GM21447 (cell line): ENCODE measurements around the gene NHS.

Experiments used
- ATAC-seq: cut with Tn5 transposase; IDR thresholded peaks from one replicate; pipeline ENCODE4 v1.9.1; 2021; ENCODE audit not compliant: unreplicated experiment

The NHS gene

GRCh38 chrX:17616936-17617335, 241.9 kb downstream of the NHS start:
- ATAC-seq, result no peak

GRCh38 chrX:17617806-17618205, 242.8 kb downstream of the NHS start:
- ATAC-seq, result no peak

GRCh38 chrX:17621566-17622270, 246.7 kb downstream of the NHS start:
- no peak for ATAC-seq

GRCh38 chrX:17622331-17622730, 247.3 kb downstream of the NHS start:
- no peak for ATAC-seq

- ATAC-seq, result no peak
Observed at GRCh38 chrX:17623750-17624149, 248.8 kb downstream of the NHS start.

GRCh38 chrX:17627026-17627425, 252.0 kb downstream of the NHS start:
- ATAC-seq, result no peak

- ATAC-seq, result no peak
Observed at GRCh38 chrX:17628976-17629375, 254.0 kb downstream of the NHS start.

GRCh38 chrX:17629519-17629918, 254.5 kb downstream of the NHS start:
- no peak for ATAC-seq

GRCh38 chrX:17631647-17632046, 256.6 kb downstream of the NHS start:
- ATAC-seq, result no peak

GRCh38 chrX:17632942-17633341, 257.9 kb downstream of the NHS start:
- ATAC-seq, result no peak

GRCh38 chrX:17633546-17633945, 258.5 kb downstream of the NHS start:
- ATAC-seq, result no peak

GRCh38 chrX:17634542-17635207, 259.7 kb downstream of the NHS start:
- no peak for ATAC-seq

GRCh38 chrX:17635231-17635630, 260.2 kb downstream of the NHS start:
- no peak for ATAC-seq

GRCh38 chrX:17637235-17637634, 262.2 kb downstream of the NHS start:
- ATAC-seq, result no peak

- no peak for ATAC-seq
Observed at GRCh38 chrX:17638731-17639130, 263.7 kb downstream of the NHS start.

GRCh38 chrX:17642891-17643290, 267.9 kb downstream of the NHS start:
- ATAC-seq, result no peak

- ATAC-seq, result no peak
Observed at GRCh38 chrX:17643528-17643927, 268.5 kb downstream of the NHS start.

- no peak for ATAC-seq
Observed at GRCh38 chrX:17644001-17644400, 269.0 kb downstream of the NHS start.

- ATAC-seq, result no peak
Observed at GRCh38 chrX:17654116-17654515, 279.1 kb downstream of the NHS start.

GRCh38 chrX:17655211-17656034, 280.4 kb downstream of the NHS start:
- ATAC-seq, result no peak

- ATAC-seq, result no peak
Observed at GRCh38 chrX:17656035-17656418, 281.0 kb downstream of the NHS start.

GRCh38 chrX:17656556-17656955, 281.6 kb downstream of the NHS start:
- no peak for ATAC-seq
